C4-2B (cell line): ENCODE results near the gene CTNNB1.

Experiments used
- H3K27ac ChIP-seq: fragments of 450-650 bp; 2 replicates; pipeline ENCODE4 v1.5.1; 2017
- CTCF ChIP-seq: fragments of 450-650 bp; conservative IDR thresholded peaks from 2 replicates; pipeline ENCODE4 v1.5.1; 2017; ENCODE audit warnings: mild to moderate bottlenecking
- ZFX ChIP-seq: fragments of 450-650 bp; IDR thresholded peaks from 2 replicates; pipeline ENCODE4 v1.6.1; 2017

Gene CTNNB1

GRCh38 chr3:41193794-41194539, 5.3 kb upstream of the CTNNB1 start:
- H3K27ac ChIP-seq, result no peak overlapping the region
- TF ChIP-seq ZFX (no peak), CTCF (no peak)

GRCh38 chr3:41194701-41195100, 4.6 kb upstream of the CTNNB1 start:
- no peak for TF ChIP-seq CTCF
- TF ChIP-seq ZFX, result no peak
- no peak overlapping the region for H3K27ac ChIP-seq

- no peak for TF ChIP-seq CTCF
- no peak for TF ChIP-seq ZFX
- H3K27ac ChIP-seq, result no peak overlapping the region
These were observed 3.4 kb upstream of the CTNNB1 start for GRCh38 chr3:41195946-41196345.

GRCh38 chr3:41196499-41197410, 2.5 kb upstream of the CTNNB1 start:
- no peak overlapping the region for H3K27ac ChIP-seq
- no peak for TF ChIP-seq CTCF
- TF ChIP-seq ZFX, result no peak

- TF ChIP-seq ZFX, result no peak
- TF ChIP-seq CTCF, result no peak
These were observed 1.3 kb upstream of the CTNNB1 start for GRCh38 chr3:41198046-41198445.

GRCh38 chr3:41198526-41198925, 779 bp upstream of the CTNNB1 start:
- TF ChIP-seq CTCF (no peak), ZFX (no peak)
- peak overlapping the region; percentile 99 for H3K27ac ChIP-seq

More at GRCh38 chr3:41198046-41198445, 1.3 kb upstream of the CTNNB1 start:
- no peak overlapping the region for H3K27ac ChIP-seq
